ENCODE data around the gene PRSS37.

DNA sequence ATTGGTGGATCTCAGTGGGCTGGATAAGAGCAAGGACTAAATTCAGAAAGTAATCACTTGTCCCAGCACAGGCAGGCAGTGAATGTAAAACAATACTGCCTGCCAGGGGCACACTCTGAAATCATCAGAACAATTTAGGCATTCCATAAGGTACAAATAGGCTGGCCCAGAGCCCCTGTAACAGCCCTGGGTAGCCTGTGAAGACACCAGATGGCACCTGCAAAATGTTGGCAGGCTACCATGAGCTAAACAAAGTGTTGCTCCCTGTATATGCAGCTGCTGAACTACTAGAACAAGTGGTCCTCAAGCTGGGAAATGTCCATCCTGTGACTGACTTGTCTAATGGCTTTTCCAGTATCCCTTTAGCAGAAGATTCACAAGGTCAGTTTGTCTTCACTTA is 3.0 kb upstream of the PRSS37 start:
- TF ChIP-seq, protein P1, sequence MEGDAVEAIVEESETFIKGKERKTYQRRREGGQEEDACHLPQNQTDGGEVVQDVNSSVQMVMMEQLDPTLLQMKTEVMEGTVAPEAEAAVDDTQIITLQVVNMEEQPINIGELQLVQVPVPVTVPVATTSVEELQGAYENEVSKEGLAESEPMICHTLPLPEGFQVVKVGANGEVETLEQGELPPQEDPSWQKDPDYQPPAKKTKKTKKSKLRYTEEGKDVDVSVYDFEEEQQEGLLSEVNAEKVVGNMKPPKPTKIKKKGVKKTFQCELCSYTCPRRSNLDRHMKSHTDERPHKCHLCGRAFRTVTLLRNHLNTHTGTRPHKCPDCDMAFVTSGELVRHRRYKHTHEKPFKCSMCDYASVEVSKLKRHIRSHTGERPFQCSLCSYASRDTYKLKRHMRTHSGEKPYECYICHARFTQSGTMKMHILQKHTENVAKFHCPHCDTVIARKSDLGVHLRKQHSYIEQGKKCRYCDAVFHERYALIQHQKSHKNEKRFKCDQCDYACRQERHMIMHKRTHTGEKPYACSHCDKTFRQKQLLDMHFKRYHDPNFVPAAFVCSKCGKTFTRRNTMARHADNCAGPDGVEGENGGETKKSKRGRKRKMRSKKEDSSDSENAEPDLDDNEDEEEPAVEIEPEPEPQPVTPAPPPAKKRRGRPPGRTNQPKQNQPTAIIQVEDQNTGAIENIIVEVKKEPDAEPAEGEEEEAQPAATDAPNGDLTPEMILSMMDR (conservative IDR thresholded peaks at IDR 0.05; ENCODE audit: low read length): no peak
- TF ChIP-seq EZH2phosphoT487 (IDR thresholded peaks at IDR 0.05; ENCODE audit: borderline replicate concordance, low read depth, low read length): no peak

Measured in OCI-LY7 (cell line).